PC-9 (cell line): ENCODE results near the gene MPP2. TPM values are rescaled to one million over a fixed set of nuclear protein-coding genes. Genes with fewer than 3 reads are reported as not detected.

Experiments
- BruUV-seq: library from RNA; stranded (reverse); fragments of 400-500 nt; replicated peaks from 2 replicates; lab custom pipeline; 2021; lab: Mats Ljungman, UMichigan
- CTCF ChIA-PET: fragments of 300-600 bp; sonication (Branson Sonifier 250); formaldehyde crosslinking; loops from one replicate; lab custom pipeline; 2022; ENCODE audit warnings: antibody characterized with exemption; lab: Charles Lee
- POLR2A ChIA-PET: fragments of 300-600 bp; sonication (Branson Sonifier 250); formaldehyde crosslinking; loops from one replicate; lab custom pipeline; 2022; ENCODE audit warnings: antibody characterized with exemption; ENCODE audit not compliant: unreplicated experiment; lab: Charles Lee
- DNase-seq, 2 experiments: peaks; one replicate each; pipeline versions ENCODE4 v3.0.0 to v3.0.0-alpha.2; 2015 to 2022; ENCODE audit warnings: mixed read lengths in 1 of 2
- H2AFZ ChIP-seq: fragments of 200-600 bp; sonication (generic); 2 replicates; pipeline ENCODE4 v1.8.1; 2017; ENCODE audit warnings: antibody characterized with exemption
- H3F3A ChIP-seq: fragments of 200-600 bp; sonication (generic); 2 replicates; pipeline ENCODE4 v1.8.1; 2017; ENCODE audit warnings: antibody characterized with exemption, mild to moderate bottlenecking, low read depth; ENCODE audit not compliant: insufficient read depth
- H3K27ac ChIP-seq: fragments of 200-600 bp; sonication (generic); 2 replicates; pipeline ENCODE4 v1.6.1; 2016; ENCODE audit warnings: mixed run types
- H3K27me3 ChIP-seq: fragments of 200-600 bp; sonication (generic); 2 replicates; pipeline ENCODE4 v1.6.1; 2016; ENCODE audit warnings: low read depth, mixed run types; ENCODE audit not compliant: insufficient read depth
- H3K36me3 ChIP-seq: fragments of 200-600 bp; sonication (generic); 2 replicates; pipeline ENCODE4 v1.6.1; 2016; ENCODE audit warnings: low read depth, mixed run types
- H3K4me1 ChIP-seq: fragments of 200-600 bp; sonication (generic); replicated peaks from 2 replicates; pipeline ENCODE4 v1.6.1; 2016; ENCODE audit warnings: mixed run types; ENCODE audit not compliant: insufficient read depth
- H3K4me2 ChIP-seq: fragments of 200-600 bp; sonication (generic); 2 replicates; pipeline ENCODE4 v1.6.1; 2017; ENCODE audit warnings: mixed run types
- H3K4me3 ChIP-seq: fragments of 200-600 bp; sonication (generic); 2 replicates; pipeline ENCODE4 v1.6.1; 2016; ENCODE audit warnings: mixed run types
- H3K79me2 ChIP-seq: fragments of 200-600 bp; sonication (generic); 2 replicates; pipeline ENCODE4 v1.6.1; 2017; ENCODE audit warnings: low read depth, mixed run types
- H3K9me2 ChIP-seq: fragments of 200-600 bp; sonication (generic); 2 replicates; pipeline ENCODE4 v1.8.1; 2017; ENCODE audit warnings: mild to moderate bottlenecking; ENCODE audit not compliant: insufficient read depth
- H3K9me3 ChIP-seq: fragments of 200-600 bp; sonication (generic); 2 replicates; pipeline ENCODE4 v1.8.1; 2016; ENCODE audit warnings: low read depth; ENCODE audit not compliant: insufficient read depth
- H4K20me1 ChIP-seq: fragments of 200-600 bp; sonication (generic); 2 replicates; pipeline ENCODE4 v1.8.1; 2017; ENCODE audit not compliant: insufficient read depth
- EZH2 ChIP-seq: fragments of 200-600 bp; sonication (generic); IDR thresholded peaks from 2 replicates; pipeline ENCODE4 v1.8.0; 2017; ENCODE audit warnings: antibody characterized with exemption, low read depth
- intact Hi-C: fragments of 100-400 bp; cut with micrococcal nuclease; formaldehyde crosslinking; loops from one replicate; pipeline ENCODE4 v1.10.0; 2022; ENCODE audit not compliant: unreplicated experiment
- total RNA-seq: library from RNA; stranded (reverse); gene quantifications from 2 replicates; pipeline ENCODE4 v1.2.3, GENCODE V29; 2021
- TF ChIP-seq, protein P1 (sequence below): fragments of 200-600 bp; sonication (generic); conservative IDR thresholded peaks from 2 replicates; pipeline ENCODE4 v1.6.1; 2017; ENCODE audit warnings: mixed run types, antibody characterized with exemption, mild to moderate bottlenecking, moderate library complexity

MPP2 gene
- total RNA-seq, 1 experiment from 2014 or later, result 5.6 TPM

DNA sequence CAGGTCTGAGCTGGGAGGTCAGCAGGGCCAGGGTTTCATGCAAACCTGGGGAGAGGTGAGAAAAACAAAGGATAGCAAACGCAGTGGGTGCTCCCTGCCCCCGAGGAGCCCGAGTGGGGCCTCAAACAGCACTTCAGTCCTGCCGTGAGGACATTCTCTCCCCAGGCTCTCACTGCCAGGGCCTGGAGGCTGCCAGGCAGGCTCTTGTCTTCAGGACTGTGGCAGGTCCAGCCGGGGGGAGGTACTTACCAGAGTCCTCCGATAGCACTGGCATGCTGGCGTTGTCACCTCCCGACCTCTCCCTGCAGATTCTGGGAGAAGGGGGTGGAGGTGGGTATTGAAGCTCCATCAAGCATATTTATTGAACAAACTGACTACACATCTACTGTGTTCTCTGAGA is 75.7 kb downstream of the MPP2 start:
- Histone ChIP-seq H3K4me2 (peak overlapping the region; percentile 84), H3K79me2 (peaks cover 8% of the 10 kb centered on the region; the same call in 1 of the 2 replicates), H3K9me3 (no peaks in the 10 kb centered on the region), H3K9me2 (no peaks in the 10 kb centered on the region), H3K4me1 (peaks cover 10% of the 10 kb centered on the region), H3K27me3 (no peaks in the 10 kb centered on the region), H3F3A (peaks cover 12% of the 10 kb centered on the region; the same call in 1 of the 2 replicates), H2AFZ (no peak overlapping the region), H3K27ac (no peak overlapping the region), H4K20me1 (no peaks in the 10 kb centered on the region), H3K36me3 (peaks cover 7% of the 10 kb centered on the region; the same call in 1 of the 2 replicates), H3K4me3 (peak overlapping the region; percentile 60; the same call in 1 of the 2 replicates)
- ChIA-PET CTCF (interaction anchor here (0.7 kb wide), 1 partner anchor 70 kb away, joined by 4 read pairs; no protein-coding TSS in a partner anchor), POLR2A (interaction anchor here (0.5 kb wide), 1 partner anchor 106 kb away, joined by 13 read pairs; no protein-coding TSS in a partner anchor)
- TF ChIP-seq, protein P1, sequence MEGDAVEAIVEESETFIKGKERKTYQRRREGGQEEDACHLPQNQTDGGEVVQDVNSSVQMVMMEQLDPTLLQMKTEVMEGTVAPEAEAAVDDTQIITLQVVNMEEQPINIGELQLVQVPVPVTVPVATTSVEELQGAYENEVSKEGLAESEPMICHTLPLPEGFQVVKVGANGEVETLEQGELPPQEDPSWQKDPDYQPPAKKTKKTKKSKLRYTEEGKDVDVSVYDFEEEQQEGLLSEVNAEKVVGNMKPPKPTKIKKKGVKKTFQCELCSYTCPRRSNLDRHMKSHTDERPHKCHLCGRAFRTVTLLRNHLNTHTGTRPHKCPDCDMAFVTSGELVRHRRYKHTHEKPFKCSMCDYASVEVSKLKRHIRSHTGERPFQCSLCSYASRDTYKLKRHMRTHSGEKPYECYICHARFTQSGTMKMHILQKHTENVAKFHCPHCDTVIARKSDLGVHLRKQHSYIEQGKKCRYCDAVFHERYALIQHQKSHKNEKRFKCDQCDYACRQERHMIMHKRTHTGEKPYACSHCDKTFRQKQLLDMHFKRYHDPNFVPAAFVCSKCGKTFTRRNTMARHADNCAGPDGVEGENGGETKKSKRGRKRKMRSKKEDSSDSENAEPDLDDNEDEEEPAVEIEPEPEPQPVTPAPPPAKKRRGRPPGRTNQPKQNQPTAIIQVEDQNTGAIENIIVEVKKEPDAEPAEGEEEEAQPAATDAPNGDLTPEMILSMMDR, result no peak
- no peak for TF ChIP-seq EZH2
- no peak for DNase-seq
- intact Hi-C loops, result no loop called here
- BruUV-seq, result no TSS peak

DNA sequence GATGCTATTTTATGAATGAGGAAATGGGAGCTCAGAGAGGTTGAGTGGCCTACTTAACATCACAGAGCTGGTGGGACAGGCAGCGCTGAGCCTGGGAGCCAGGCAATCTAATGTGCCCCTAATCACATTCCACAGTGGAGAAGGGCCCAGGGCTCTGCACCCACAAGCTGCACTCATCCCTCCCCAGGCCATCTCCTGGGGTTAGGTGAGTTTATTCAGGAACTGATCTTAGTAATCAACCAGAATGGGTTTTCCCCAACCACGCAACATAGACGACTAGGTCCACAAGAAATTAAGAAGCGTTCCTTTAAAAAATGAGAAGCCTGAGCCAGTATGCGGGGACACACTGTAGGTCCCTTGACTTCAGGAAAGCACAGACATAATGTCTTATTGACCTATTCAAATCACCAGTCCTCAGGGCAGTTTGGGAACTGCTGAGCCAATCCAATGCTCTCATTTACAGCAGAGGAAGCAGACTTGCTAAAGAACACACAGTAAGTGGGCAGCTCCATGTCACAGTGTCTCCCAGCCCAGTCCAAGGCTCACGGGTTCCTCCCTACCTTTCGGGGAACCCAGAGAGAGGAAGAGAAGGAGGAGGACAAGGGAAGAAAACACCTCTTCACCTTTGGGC is 76.7 kb downstream of the MPP2 start:
- Histone ChIP-seq H3K9me2 (no peaks in the 10 kb centered on the region), H4K20me1 (no peaks in the 10 kb centered on the region), H3K4me1 (peaks cover 10% of the 10 kb centered on the region), H2AFZ (no peak overlapping the region), H3K4me2 (no peak overlapping the region), H3K79me2 (peaks cover 8% of the 10 kb centered on the region; the same call in 1 of the 2 replicates), H3K4me3 (no peak overlapping the region), H3K9me3 (no peaks in the 10 kb centered on the region), H3K27me3 (no peaks in the 10 kb centered on the region), H3F3A (peaks cover 12% of the 10 kb centered on the region; the same call in 1 of the 2 replicates), H3K27ac (no peak overlapping the region), H3K36me3 (peaks cover 7% of the 10 kb centered on the region; the same call in 1 of the 2 replicates)
- intact Hi-C loops, result no loop called here
- BruUV-seq, result no TSS peak
- no peak for DNase-seq
- TF ChIP-seq, protein P1, result no peak
- TF ChIP-seq EZH2, result no peak
- CTCF ChIA-PET, result interaction anchor here (0.7 kb wide), 1 partner anchor 69 kb away, joined by 4 read pairs; no protein-coding TSS in a partner anchor
- POLR2A ChIA-PET, result no interaction called here

DNA sequence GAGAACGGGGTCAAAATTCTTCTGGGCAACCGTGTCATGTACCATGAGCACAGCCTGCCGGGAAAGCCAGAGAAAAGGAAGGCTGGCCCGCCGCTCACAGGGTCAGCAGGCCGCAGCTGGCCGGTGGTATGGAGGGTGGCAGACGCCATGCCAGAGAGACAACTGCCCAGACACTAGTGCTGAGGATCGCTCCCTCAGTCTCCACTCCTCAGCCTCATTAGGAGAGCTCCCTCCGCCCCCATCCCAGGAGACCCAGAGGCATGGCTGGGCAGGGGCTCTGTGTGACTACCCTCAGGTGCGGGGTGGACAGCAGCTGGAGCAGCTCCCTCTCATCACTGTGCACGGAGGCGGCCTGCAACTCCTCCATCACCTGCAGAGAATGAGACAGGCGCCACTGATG is 77.6 kb downstream of the MPP2 start:
- DNase-seq, result no peak
- Histone ChIP-seq H4K20me1 (no peaks in the 10 kb centered on the region), H3K4me2 (no peak overlapping the region), H3K27ac (no peak overlapping the region), H3K4me3 (no peak overlapping the region), H3K79me2 (peaks cover 8% of the 10 kb centered on the region; the same call in 1 of the 2 replicates), H3K9me3 (no peaks in the 10 kb centered on the region), H2AFZ (no peak overlapping the region), H3K36me3 (peaks cover 7% of the 10 kb centered on the region; the same call in 1 of the 2 replicates), H3K27me3 (no peaks in the 10 kb centered on the region), H3K9me2 (no peaks in the 10 kb centered on the region), H3F3A (peaks cover 12% of the 10 kb centered on the region; the same call in 1 of the 2 replicates), H3K4me1 (peaks cover 10% of the 10 kb centered on the region)
- CTCF ChIA-PET, result no interaction called here
- BruUV-seq, result no TSS peak
- TF ChIP-seq EZH2, result no peak
- TF ChIP-seq, protein P1, result no peak
- intact Hi-C loops, result no loop called here
- POLR2A ChIA-PET, result no interaction called here
